ENCODE measurements around the gene EMB.
"Not testable (repeated sequence)": the region's sequence is repeated elsewhere in the genome, so short reads cannot be mapped to it uniquely, and the experiment has no call there.

EMB gene

DNA sequence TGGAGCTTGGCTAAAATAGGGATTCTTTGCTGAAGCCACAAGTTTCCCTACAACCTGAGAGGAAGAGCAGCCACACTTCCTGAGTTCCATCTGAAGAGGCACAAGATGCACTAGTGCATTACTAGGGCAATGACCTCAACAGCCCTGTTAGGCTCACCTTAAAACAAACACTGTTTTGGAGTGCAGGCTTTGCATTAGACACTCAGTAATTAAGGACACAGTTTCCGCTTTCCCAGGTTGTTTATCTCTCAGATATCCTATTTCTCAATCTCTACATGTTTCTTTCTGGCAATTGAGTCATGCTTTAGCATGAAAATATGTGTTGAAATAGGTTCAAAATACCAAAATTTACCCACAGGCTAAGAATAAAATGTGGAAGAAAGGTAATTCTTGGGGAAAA is 34.2 kb downstream of the EMB start:
- TF ChIP-seq CTCF (IDR thresholded peaks at IDR 0.05; ENCODE audit: extremely low read depth, insufficient read depth, missing control alignments), result no peak
- in situ Hi-C loops (cut with MboI; ENCODE audit: low pct_unique_long_range_greater_than_20kb, low sequenced_read_pairs, unreplicated experiment), result no loop called here
- DNase-seq (ENCODE audit: low spot score), result no peak

DNA sequence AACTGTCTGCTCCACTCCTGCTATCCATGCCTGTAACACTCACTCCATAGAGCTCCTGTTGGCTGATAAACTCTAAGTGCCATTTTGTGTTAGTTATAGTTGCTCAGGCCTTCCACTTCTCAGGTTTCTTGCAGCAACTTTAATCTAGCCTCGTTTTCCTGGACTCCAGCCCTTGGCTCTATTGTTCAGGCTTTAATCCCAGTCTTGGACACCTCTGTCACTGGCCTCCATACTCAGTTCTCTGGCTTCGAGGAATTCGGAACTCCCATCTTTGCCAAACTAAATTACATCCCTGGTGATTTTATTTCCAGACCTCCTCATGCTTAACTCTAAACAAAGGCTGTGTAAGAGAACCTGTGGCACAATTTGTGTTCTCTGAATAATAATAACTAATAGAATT is 39.8 kb downstream of the EMB start:
- TF ChIP-seq CTCF (IDR thresholded peaks at IDR 0.05; ENCODE audit: extremely low read depth, insufficient read depth, missing control alignments), result no peak
- in situ Hi-C loops (cut with MboI; ENCODE audit: low pct_unique_long_range_greater_than_20kb, low sequenced_read_pairs, unreplicated experiment), result no loop called here
- no peak for DNase-seq (ENCODE audit: low spot score)

GRCh38 chr5:50393925-50394609 is 47.0 kb downstream of the EMB start:
- DNase-seq (ENCODE audit: low spot score); in situ Hi-C loops (cut with MboI; ENCODE audit: low pct_unique_long_range_greater_than_20kb, low sequenced_read_pairs, unreplicated experiment): not testable (repeated sequence)

- in situ Hi-C loops (cut with MboI; ENCODE audit: low pct_unique_long_range_greater_than_20kb, low sequenced_read_pairs, unreplicated experiment); DNase-seq (ENCODE audit: low spot score): not testable (repeated sequence)
Measured at GRCh38 chr5:50392289-50392688, 48.8 kb downstream of the EMB start.

GRCh38 chr5:50384381-50384780 is 56.7 kb downstream of the EMB start:
- DNase-seq (ENCODE audit: low spot score); in situ Hi-C loops (cut with MboI; ENCODE audit: low pct_unique_long_range_greater_than_20kb, low sequenced_read_pairs, unreplicated experiment): not testable (repeated sequence)

DNA sequence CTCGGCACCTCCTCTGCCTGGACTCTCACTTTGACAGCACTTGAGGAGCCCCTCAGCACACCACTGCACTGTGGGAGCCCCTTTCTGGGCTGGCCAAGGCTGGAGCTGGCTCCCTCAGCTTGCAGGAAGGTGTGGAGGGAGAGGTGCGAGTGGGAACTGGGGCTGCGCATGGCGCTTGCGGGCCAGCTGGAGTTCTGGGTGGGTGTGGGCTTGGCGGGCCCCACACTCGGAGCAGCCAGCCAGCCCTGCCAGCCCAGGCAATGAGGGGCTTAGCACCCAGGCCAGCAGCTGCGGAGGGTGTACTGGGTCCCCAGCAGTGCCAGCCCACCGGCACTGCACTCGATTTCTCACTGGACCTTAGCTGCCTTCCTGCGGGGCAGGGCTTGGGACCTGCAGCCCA is 64.4 kb downstream of the EMB start:
- DNase-seq (ENCODE audit: low spot score); in situ Hi-C loops (cut with MboI; ENCODE audit: low pct_unique_long_range_greater_than_20kb, low sequenced_read_pairs, unreplicated experiment): not testable (repeated sequence)

GRCh38 chr5:50369287-50370033 is 71.6 kb downstream of the EMB start:
- in situ Hi-C loops (cut with MboI; ENCODE audit: low pct_unique_long_range_greater_than_20kb, low sequenced_read_pairs, unreplicated experiment); DNase-seq (ENCODE audit: low spot score): not testable (repeated sequence)

- no peak for DNase-seq (ENCODE audit: low spot score)
- in situ Hi-C loops (cut with MboI; ENCODE audit: low pct_unique_long_range_greater_than_20kb, low sequenced_read_pairs, unreplicated experiment), result no loop called here
- TF ChIP-seq CTCF (IDR thresholded peaks at IDR 0.05; ENCODE audit: extremely low read depth, insufficient read depth, missing control alignments), result no peak
Measured at GRCh38 chr5:50365426-50366251, 75.4 kb downstream of the EMB start.

DNA sequence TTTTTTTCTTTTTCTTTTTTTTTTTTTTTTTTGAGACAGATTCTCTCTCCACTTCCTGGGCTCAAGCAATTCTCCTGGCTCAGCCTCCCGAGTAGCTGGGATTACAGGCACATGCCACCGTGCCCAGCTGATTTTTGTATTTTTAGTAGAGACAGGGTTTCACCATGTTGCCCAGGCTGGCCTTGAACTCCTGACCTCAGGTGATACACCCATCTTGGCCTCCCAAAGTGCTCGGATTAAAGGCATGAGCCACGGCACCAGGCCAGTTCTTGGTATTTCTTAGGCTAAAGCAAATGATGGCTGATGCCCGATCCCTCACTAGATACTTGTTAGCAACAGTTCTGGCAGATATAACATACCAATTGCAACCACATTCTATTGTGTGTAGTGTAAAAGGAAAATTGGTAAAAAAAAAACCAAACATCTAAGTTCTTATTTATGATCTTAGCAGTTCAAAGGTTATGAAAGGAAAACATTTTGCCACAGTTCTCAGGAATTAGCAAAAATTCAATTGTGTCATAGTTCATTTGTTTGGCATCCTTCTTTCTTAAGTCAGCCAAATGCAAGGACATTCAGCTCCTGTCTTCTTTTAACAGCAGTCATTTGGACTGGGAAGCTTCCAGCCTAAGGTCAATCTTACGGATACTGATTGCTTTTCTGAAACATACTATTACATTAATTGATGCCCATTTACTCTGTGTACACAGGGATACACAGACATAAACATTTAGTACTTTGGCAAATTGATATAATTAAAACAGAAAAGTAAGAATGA is 76.4 kb downstream of the EMB start:
- DNase-seq (ENCODE audit: low spot score); in situ Hi-C loops (cut with MboI; ENCODE audit: low pct_unique_long_range_greater_than_20kb, low sequenced_read_pairs, unreplicated experiment): not testable (repeated sequence)

Data from GM13977 (cell line).